Activated CD4-positive, CD25-positive, alpha-beta regulatory T cell treated with anti-CD3 and anti-CD28 coated beads, Interleukin-2, amount 50 U/mL, for 16 hours (primary cell): ENCODE results near the gene SEMA4D.
"Not testable (repeated sequence)": the region's sequence is repeated elsewhere in the genome, so short reads cannot be mapped to it uniquely, and the experiment has no call there.

Experiments used
- DNase-seq: peaks from one replicate; pipeline ENCODE4 v3.0.0-alpha.2; 2020; ENCODE audit warnings: low read depth, low spot score

SEMA4D gene

DNA sequence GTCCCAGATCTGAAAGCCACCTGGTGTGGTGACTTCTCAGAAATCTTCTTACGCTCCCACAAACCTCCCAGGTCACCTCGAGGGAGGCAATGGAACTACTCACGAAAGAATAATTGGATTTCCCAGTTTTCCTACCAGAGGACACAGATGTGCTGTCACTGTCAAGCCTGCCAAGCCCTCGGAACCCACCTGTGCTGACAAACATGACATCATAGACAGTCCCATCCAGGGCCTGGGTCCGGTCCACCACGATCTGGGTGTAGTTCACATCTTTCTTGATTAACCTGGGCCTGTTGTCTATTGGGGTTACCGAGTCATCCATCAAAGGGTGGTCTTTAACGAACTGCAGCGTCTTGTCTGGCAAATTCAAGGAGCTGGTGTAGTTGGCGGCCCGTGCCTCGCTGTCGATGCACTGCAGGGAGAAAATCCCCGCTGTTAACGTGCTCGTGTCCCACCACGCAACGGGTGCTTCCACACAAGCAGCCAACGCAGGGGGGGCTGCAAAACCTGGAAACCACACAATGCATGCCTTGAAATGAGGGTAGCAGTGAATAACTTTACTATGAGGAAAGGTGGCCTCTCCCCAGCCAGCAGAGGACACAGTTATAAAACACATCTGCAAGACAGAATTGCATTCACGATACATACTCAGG, 110.6 kb downstream of the SEMA4D start:
- no peak for DNase-seq

DNA sequence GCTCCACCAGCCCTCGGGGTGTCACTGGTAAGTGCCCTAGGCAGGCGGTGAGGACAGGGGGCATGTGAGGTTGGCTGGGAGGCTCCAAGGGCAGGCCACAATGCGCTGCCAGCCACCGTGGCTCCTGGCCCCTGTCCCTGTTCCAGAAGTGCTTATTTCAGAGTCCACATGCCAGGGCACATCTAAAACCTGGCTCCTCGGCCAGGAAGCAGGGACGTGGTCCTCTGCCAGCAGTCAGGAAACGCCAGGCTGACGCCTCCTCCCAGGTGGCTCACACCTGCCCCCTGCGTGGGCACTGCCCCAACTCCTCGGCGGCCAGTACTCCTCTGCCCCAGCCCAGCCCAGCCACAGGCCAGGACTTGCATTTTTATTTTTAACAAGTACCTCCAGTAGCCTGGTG, 111.1 kb downstream of the SEMA4D start:
- no peak for DNase-seq

DNA sequence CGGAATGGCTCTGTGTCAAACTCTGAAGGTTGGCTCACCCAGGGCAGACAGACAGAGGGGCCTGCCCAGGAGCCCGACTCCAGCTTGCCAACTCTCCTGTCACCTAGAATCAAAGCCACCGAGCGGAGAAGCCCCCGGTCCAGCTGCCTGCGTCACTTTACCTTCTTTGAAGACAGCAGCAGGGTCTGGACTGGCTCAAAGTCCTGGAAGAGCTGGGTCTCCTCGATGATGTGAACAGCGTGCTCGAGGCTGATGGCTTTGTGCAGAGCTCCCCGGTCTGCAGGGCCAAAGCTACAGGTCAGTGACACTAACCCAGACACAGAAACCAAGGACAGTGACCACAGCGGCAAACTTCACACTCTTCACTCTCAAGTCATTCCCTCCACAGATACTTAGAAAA, 111.7 kb downstream of the SEMA4D start:
- no peak for DNase-seq

DNA sequence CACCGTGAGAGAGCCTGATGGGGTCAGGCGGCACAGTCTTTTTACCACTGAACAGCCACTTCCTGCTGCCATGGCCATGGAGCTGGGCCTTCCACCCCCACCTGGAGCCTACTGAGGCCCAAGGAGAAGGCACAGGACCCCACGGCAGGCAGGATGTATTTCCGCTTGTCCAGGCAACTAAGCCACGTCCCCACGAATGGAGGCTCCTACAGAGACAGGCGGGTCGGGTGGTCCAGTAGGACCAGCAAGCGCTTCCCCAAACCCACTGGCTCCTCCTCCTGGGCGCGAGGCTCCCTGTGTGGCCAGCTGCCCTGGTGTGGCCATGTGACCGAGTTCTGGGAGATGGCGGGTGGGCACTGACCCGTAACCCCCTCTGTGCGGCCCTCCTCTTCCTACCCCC, 113.1 kb downstream of the SEMA4D start:
- no peak for DNase-seq

DNA sequence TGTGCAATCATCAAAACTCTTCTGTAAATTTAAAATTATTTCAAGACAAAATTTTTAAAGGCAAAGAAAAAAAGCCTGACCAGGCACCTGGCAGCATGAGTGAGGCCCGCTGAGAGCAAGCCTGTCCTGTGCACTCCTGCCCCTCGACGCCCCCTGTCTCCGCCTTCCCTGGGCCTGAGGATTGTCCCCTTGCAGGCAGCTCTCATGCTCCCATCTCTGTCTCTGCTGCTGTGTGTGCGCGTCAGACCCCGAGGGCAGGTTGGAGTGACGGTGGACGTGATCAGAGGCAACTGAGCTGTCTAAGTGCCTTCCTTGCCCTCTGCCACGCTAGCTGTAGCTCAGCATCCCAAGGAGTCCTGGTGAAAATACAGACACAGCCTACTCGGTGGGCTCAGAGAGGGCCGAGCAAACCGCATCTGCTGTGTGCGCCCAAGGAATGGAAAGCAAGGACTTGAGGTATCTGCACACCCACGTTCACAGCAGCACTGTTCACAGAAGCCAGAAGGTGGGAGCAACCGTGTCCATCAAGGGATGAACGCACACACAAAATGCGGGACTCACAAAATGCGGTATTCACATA, 114.1 kb downstream of the SEMA4D start:
- DNase-seq: no peak

DNA sequence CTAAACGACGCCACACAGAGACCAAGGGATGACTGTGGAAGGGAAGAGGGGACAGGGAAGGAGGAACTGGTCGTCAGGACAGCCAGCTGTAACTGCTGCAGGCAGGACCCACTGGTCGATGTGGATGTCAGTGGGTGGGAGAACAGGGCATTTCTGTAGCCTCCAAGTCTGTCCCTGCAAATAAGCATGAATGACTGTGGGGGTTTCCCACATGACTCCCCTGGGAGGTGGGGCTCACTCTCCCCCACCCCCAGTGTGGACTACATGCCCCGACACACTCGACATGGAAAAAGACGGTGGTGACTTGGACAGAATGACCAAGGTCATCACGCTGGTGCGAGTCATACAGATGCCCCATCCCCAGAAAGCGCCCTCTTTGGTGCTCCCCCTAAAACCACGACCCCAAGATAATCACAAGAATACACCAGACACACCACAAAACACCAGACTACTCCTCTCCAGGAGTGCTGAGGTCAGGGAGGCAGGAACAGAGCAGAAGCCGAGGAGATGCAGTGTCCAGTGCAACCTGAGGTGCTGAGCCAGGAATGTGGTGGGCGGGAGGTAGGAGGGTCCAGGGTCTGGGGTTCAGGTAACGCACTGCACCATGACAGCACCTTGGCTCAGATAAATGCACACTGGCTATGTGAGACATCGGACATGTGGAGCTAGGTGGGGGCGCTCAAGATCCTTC, 114.7 kb downstream of the SEMA4D start:
- DNase-seq: no peak

DNA sequence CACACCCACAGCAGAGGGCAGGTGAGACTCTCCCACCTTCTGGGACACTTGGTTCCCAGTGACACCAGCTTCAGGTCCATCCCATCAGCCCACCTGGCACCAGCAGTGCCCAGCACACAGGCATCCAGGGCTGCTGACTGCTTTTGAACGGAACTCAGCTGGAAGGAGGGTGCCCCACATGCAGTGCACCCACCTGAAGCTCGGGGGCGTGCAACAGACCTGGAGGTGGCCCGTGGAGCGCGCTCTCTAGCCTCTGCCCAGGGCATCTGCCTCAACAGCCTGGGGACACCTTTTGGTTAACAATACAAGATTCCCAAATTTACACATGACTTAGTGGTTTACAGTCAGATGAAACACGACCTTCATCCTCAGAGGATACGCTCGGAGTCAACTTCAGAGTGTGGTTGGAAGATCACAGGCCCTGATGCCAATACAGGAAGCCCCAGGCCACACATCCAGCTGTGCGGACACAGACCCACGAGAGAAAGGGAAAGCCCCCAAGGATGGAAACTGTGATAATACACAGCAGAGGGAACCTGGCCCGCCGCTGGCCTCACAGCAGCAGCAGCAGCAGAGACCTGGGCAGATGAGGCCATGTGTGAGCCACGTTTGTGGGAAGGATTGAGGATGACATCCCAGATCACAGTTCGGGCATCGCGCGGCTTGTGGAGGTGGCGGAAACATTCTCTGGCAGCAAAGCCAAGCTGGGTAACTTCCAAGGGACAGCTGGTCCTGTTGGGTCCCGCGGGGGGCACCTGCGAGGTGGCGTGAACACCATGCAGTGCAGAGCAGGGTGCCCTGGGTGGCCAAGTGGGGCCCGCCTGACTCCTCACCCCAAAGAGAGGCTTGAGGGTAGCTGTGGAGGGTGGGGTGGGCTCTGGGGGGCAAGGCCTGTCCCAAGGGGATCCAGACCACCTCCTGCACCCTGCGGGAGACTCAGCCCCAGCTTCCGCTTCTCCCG, 115.6 kb downstream of the SEMA4D start:
- DNase-seq: no peak

DNA sequence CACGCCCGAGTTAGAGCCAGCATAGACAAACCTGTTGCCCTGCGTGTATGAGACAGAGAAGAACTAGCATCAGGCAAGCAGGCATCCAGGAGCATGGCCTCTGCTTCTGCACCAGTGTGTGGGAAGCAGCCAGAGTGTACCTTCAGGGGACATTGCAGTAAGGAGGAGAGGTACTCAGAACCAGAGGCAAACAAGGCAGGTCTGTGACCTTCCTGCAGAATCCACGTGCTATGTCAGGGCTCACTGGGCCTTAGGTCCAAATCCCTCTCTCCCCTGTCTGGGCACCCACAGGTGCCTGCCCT, 116.7 kb downstream of the SEMA4D start:
- no peak for DNase-seq

DNA sequence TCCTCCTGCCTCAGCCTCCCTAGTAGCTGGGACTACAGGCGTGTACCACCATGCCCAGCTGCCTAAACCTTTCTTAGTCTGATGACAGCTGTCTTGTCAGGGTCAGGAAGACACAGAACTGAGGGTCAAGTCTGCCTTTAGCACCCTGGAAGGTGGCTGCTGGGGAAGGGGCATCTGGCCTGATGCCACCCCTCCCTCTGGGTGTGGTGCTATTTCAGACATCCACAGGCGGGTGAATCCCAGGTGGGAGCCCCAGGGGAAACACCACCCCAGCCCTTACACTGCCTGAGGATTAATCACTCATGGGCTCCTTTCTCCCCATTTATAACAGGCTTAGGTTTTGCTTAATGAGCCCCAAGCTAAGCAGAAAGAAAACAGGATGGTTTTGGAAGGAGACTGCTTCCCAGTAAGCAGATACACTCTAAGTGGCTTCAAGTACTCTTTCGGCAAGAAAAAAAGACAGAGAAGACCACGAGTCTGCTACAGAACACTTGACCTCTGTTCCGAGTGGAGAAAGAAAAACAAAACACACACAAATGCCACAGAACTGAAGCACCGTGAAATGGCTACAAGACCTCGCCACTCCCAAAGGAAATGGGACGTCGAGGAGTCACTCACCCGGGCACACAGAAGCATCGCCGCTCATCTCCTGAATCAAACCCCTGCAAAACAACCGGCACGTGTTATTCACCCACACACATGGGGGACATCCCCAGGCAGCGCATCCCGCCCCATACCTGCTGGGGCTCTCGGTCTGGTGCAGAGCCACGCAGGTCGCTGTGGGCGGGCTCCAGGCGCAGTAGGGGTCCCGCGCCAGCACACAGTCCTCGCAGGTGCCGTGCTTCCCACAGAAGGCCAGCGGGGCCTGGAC, 117.2 kb downstream of the SEMA4D start:
- DNase-seq: no peak

DNA sequence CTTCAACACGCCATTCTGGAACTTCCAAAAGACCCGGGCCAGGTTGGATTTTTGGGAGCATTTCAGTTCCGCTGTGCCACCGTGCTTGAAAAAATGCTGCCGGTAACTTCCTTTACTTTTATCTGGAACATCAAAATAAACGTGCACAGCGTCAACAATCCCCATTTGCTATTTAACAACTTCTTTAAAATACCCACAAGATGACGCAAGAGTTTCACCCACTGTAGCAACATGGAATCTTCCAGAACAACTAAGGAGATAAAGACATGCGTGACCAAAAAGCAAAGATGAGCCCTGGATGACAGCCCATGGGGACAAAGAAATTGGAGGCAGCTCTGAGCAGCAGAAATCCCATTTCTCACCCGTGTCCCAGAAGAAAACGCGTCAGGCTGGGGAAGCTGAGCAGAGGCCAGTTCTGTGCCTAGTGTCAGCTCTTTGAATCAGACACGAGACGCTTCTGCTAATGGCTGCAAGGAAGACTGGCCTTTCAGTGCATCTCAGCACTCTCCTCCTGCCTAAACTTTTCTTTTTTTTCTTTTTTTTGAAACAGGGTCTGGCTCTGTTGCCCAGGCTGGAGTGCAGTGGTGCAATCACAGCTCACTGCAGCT, 118.3 kb downstream of the SEMA4D start:
- no peak for DNase-seq

DNA sequence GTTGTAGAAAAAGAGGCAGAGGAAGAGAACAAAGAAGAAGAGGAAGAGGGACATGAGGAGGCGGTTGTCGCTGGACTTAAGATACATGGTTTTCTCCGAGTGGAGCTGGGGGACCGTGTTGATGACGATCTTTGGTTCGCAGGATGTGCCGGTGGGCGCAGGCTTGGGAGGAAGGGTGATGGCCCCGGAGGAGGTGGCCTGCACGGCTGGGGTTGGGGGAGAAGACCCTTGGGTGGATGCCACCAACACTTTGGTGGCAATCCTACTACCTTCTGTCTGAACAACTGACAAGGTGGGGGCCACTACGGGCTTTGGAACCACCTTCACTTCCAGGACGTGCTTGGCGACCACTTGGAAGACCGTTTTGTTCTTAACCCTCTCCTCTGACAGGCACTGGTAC, 118.9 kb downstream of the SEMA4D start:
- DNase-seq: no peak

DNA sequence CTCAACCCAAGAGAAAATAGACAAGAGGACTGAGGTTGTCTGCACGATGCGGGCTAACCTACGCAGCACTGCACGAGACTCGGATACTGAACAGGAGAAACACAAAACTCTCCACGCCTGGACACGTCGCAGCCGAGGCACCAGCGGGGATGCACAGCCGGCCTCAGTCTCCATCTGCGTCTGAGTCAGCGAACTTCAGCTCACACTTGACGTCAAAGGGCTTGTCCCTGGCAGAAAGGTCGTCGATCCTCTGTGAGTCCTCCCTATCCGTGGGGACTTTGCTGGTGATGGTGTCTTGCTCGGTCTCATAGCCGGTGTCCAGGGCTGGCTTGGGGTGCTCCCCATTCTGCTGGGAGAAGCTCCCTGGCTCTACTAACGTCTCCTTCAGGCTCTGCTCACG, 119.4 kb downstream of the SEMA4D start:
- DNase-seq: no peak

DNA sequence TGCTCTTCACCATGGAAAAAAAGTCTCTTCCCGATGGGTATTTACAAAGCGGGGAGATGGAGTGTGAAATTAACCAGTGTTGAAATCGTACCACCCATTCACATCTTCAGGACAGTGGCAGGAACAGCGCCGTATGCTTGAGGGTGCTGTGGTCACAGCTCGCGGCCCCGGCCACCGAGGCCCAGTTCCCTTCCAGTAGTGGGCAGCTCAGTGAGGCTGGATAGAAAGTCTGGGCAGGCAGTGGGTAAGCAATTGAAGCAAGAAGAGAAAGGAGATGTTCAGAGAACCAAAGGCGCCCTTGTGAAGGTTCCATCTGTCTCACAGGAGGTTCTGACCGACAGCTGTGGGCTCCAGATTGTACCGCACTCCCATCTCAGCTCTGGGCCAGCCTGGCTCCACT, 120.5 kb downstream of the SEMA4D start:
- no peak for DNase-seq

DNA sequence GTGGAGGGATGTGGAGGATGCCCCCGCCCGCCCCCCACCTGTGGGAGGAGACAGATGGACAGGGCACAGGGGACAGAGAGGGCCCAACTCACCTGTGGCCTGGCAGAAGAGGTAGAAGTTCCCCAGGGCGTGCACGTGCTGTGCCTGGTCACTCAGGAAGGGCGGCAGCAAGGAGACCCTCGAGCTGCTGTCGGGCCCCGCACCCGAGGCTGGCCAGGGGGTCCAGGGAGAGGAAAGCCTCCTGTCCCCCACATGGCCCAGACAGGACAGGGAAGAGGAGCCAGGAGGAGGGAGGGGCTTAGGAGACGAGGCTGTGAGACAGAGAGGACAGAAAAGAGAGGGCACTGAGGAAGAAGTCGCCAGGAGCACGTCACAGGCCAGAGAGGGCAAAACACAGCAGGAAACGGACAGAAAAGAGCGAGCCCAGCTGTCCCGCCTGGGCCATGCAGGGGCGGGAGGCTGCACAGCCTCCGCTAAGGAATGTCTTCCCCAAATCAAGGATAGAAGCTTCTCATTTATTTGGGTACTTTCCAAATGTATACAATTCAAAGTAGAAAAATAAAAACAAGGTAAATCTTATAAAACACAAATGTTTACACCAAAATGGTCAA, 121.1 kb downstream of the SEMA4D start:
- no peak for DNase-seq

DNA sequence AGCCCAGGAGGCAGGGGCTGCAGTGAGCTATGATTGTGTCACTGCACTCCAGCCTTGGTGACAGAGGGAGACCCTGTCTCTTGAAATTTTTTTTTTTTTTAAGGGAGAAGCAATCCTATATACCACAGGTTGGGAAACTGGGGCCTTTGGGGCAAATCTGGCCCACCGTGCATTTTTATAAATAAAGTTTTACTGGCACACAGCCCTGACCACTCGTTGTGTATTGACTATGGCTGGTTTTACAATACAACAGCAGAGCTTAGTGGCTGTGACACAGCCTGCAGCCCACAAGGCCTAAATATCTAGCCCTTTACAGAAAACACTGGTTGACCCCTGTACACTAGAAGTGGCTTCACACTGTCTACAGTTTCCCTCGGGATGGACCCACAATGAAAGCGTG, 121.6 kb downstream of the SEMA4D start:
- no peak for DNase-seq

DNA sequence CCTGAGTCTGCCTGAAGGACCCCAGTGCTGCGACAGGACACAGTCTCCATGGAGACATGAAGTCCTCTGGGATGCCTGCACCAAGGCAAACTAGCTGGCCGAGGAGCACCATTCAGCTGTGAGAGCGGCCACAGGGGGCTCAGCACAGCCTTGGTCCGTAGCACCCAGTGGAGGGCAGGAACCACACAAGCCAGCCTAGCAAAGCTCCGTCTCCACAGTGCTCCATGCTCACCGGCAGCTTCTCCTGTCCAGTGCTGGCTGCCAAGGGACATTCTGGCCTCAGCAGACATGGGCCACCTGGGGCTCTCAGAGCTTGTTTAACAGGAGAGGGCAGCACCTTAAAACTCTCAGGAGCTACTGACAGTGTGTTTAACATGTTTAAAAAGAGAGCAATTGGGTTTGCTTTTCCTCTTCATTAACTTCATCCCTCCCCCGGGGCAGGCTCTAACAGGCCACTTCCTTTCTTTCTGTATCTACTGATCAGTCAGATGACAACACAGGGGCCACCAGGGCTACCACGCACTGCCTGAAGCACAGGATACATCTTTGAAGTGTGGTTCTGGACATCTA, 122.6 kb downstream of the SEMA4D start:
- no peak for DNase-seq

DNA sequence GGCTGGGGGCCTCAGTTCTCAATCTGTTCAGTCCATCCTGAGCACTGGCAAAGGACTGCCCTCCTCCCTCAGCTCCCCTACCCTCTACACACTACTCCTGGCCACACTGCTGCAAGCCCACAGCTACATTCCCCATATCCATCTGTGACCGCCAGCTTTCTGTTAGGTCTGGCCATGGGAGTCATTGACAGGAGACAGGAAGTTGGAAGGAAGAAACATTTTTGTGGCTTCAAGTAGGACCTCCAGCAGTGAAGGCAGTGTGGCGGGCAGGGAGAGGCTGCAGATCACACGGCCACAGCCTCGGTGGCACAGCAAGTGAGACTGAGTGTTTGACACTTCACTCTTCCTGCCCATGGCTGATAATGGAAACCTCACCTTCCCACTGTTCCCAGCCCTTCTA, 123.7 kb downstream of the SEMA4D start:
- DNase-seq: no peak

DNA sequence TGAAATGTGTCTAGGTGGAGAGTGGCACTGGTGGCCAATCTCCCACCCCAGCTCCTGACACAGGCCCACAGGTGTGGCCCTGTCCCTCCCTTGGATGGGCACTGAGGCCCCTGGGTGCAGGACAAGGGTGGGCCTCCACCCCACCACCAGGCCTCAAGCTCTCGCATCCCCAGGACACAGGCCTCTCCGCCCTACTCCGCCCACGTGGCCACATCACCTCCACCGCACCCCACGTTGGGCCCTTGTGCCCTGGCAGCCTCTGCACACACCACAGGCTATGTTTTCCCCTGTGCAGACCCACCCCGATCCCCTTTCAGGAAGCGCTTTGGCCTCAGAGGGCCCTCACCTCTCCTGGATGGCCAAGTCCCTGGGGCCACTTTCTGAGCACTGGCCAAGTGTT, 124.9 kb downstream of the SEMA4D start:
- no peak for DNase-seq

DNA sequence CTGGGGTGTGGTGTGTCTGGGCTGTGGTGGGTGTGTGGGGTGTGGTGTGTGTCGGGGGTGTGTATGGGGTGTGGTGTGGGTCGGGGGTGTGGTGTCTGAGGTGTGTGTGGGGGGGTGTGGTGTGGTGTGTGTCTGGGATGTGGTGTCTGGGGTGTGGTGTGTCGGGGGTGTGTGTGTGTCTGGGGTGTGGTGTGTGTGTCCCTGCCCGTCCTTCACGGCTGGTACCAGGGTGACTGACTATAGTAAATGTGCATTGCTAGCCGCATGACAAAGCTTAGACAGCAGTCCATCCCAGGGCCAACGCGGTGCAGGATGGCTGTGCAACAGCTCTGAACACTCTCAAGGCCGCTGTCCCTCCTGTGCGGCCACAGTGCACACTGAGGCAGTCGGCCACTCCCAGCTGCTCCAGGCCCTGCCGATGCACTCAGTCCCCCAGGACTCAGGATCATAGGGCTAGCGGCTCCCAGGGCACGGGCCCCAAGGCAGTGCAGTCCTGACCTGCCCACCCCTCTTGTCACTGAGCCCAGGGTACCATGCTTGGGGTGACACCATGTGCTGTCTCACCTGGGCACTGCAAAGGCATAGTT, 125.6 kb downstream of the SEMA4D start:
- DNase-seq: no peak

DNA sequence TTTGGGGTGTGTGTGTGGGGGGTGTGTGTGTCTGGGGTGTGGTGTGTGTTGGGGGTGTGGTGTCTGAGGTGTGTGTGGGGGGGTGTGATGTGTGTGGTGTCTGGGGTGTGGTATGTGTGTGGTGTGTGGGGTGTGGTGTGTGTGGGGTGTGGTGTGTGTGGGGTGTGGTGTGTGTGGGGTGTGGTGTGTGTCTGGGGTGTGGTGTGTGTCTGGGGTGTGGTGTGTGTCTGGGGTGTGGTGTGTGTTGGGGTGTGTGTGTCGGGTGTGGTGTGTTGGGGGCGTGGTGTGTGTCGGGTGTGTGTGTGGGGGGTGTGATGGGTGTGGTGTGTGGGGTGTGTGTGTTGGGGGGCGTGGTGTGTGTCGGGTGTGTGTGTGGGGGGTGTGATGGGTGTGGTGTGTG, 126.1 kb downstream of the SEMA4D start:
- not testable (repeated sequence) for DNase-seq
